Measurements from ENCODE around the gene CDK18. TPM values are rescaled to one million over a fixed set of nuclear protein-coding genes. Genes with fewer than 3 reads are reported as not detected.

Gene CDK18
- total RNA-seq, 1 experiment from 2014 or later = 38.5 TPM

DNA sequence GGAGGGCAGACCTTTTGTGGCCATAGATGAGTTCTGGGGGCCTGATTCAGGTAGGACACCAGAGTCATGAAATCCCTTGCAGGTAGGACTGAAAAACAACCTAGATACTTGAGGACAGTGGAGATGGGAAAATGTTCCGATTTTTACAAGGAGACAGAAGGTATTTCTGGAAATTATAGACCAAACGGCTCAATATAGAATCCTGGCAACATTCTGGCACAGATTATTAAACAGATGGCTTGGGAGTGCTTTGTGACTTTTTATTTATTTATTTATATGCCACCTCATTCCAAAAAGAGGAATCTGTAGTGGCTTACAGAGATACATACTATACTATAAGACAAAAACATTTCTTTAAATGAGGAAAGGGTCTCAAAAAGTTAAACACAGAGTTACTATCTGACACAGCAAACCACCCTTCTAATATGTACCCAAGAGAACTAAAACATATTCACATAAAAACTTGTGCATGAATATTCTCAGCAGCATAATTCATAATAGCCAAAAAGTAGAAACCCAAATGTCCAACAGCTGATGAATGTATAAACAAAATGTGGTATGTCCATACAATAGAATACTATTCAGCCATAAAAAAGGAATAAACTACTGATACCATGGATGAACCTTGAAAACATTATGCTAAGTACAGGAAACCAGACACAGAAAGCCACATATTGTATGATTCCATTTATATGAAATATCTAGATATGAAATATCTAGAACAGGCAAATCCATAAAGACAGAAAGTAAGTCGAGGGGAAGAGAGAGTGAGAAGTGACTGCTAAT lies 49.8 kb downstream of the CDK18 start:
- H3K27me3 ChIP-seq (ENCODE audit: insufficient read depth, low read length) = no peaks in the 10 kb centered on the region
- no CpG with 5 or more reads among the region's 3 CpGs for WGBS (ENCODE audit: extremely low coverage, insufficient read length, low lambda C conversion rate)

More for the DNA sequence above, 49.8 kb downstream of the CDK18 start:
- H4K91ac ChIP-seq (ENCODE audit: insufficient read length, low read depth, low read length) = no peak overlapping the region
- no peaks in the 10 kb centered on the region for H3K23me2 ChIP-seq (ENCODE audit: insufficient read length, low read depth, low read length, poor library complexity, severe bottlenecking)
- Mint-ChIP-seq H3K36me3 (ENCODE audit: insufficient read depth in 1 of 3, low read depth in 3 of 3) (peaks cover 3 to 5% (median 5%) of the 10 kb centered on the region in 3 experiments; a peak in 3 of 7 replicates), H3K4me1 (no peaks in the 10 kb centered on the region), H3K27ac (no peak overlapping the region), H3K9me3 (peaks cover 14% of the 10 kb centered on the region in 2 experiments), H3K4me3 (no peak overlapping the region), H3K27me3 (ENCODE audit: low read depth) (peaks cover 40% of the 10 kb centered on the region)
- H3K79me1 ChIP-seq (ENCODE audit: insufficient read depth, low read depth, low read length, poor library complexity, severe bottlenecking) = no peaks in the 10 kb centered on the region
- H4K5ac ChIP-seq (ENCODE audit: insufficient read length, low read depth, low read length) = no peak overlapping the region
- no peak overlapping the region for H3K23ac ChIP-seq (ENCODE audit: insufficient read length, low read depth, low read length)
- no peak overlapping the region for H2BK12ac ChIP-seq (ENCODE audit: insufficient read length, low read depth, low read length)
- TF ChIP-seq CTCF (conservative IDR thresholded peaks at IDR 0.05) = no peak
- H3K56ac ChIP-seq (ENCODE audit: insufficient read length, low read depth, low read length) = no peak overlapping the region
- no peak overlapping the region for H3K9ac ChIP-seq (ENCODE audit: extremely low read depth, insufficient read length, low read length)
- no peak overlapping the region for H4K8ac ChIP-seq (replicated peaks; ENCODE audit: insufficient read length, low read depth, low read length)
- H3K18ac ChIP-seq (ENCODE audit: insufficient read length, low read depth, low read length) = no peak overlapping the region
- no peak overlapping the region for H3K4ac ChIP-seq (ENCODE audit: low read depth, low read length)
- no peaks in the 10 kb centered on the region for H3K79me2 ChIP-seq (ENCODE audit: insufficient read depth, low read length)
- H3K14ac ChIP-seq (ENCODE audit: insufficient read depth, low read length) = no peak overlapping the region
- H3K9me3 ChIP-seq (ENCODE audit: control insufficient read depth, low read depth, low read length) = no peaks in the 10 kb centered on the region
- no peak overlapping the region for H3K4me2 ChIP-seq (ENCODE audit: insufficient read depth, insufficient read length, low read length)
- no peaks in the 10 kb centered on the region for H3K4me1 ChIP-seq (ENCODE audit: insufficient read depth, low read length)
- H2AK5ac ChIP-seq (ENCODE audit: insufficient read length, low read length) = no peak overlapping the region
- no peak overlapping the region for H2BK20ac ChIP-seq (ENCODE audit: low read depth, low read length, poor library complexity, severe bottlenecking)
- no peak overlapping the region for H2BK15ac ChIP-seq (ENCODE audit: low read depth, low read length)
- no peak overlapping the region for H2BK5ac ChIP-seq (ENCODE audit: insufficient read length, low read length)
- DNase-seq = no peak
- H3T11ph ChIP-seq (ENCODE audit: low read length) = no peak overlapping the region
- no peak overlapping the region for H2BK120ac ChIP-seq (ENCODE audit: low read depth, low read length, poor library complexity, severe bottlenecking)
- H2AFZ ChIP-seq (ENCODE audit: low read length) = no peak overlapping the region
- H3K27ac ChIP-seq (ENCODE audit: insufficient read length, low read depth, low read length) = no peak overlapping the region
- H4K20me1 ChIP-seq (ENCODE audit: control insufficient read depth, insufficient read depth, insufficient read length) = no peaks in the 10 kb centered on the region
